GM21737 (cell line): ENCODE data around the gene LRRN2.
"Not testable (repeated sequence)": the region's sequence is repeated elsewhere in the genome, so short reads cannot be mapped to it uniquely, and the experiment has no call there.

Experiments used
- ATAC-seq: cut with Tn5 transposase; IDR thresholded peaks from one replicate; pipeline ENCODE4 v1.9.1; 2021; ENCODE audit warnings: mild to moderate bottlenecking, moderate library complexity; ENCODE audit not compliant: unreplicated experiment

The LRRN2 gene

DNA sequence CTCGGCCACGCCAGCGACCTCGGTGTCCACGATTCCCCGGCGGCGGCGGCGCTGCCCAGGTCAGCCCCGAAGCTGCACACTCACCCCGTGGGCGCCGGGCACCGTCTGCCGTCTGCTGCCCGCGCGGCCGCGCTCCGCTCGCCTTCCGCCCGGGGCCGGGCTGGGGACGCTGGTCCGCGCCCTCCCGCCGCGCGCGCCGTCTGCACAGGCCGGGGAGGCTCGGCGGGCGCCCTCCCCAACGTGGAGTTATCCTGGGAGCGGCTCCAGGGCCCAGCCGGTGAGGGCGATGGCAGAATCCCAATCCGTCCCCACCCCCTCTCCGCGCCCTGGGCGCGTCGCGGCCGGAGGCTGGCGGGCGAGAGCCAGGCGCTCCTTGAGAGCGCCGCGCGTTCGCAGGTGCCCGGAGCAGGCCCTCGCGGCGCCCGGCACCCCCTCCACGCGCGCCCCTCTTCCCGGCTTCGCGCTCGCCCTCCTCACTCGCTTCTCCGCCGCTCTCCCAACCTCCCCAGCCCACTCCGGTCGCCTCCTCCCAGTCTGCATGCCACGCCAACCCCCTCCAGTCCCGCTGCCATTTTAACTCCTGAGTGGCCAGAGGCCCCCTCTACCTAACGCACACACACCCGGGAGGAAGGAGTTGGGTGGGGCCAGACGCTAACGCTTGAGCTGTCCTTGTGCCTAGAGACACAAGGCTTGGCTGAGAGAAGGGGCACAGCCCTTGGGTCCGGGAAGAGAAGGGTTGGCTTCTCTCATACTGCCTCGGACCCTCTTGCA lies at the start of gene LRRN2:
Gene LRRN2 (minus strand): TSS at position 503 of the 771 bp plus-strand sequence. CDS start 65,746 bp downstream, outside the sequence.
- no peak for ATAC-seq

DNA sequence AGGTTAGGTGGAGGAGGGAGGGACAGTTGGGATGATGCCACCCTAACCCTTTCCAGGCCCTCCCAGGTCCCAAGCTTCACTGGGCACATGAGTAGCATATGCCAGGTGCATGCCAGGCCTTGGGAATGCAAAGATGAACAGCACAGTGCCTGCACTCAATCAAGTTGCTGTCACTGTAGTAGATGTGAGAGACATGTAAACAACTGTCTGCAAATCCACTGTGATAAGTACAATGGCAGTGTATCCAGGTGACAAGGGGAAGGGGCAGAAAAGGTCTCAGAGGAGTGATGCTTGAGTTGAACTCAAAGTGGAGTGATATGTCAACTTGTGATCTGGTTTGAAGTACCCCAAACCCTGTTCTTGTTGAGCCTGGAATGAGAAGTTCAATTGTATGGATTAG lies 49.5 kb upstream of the LRRN2 start:
- ATAC-seq = no peak

DNA sequence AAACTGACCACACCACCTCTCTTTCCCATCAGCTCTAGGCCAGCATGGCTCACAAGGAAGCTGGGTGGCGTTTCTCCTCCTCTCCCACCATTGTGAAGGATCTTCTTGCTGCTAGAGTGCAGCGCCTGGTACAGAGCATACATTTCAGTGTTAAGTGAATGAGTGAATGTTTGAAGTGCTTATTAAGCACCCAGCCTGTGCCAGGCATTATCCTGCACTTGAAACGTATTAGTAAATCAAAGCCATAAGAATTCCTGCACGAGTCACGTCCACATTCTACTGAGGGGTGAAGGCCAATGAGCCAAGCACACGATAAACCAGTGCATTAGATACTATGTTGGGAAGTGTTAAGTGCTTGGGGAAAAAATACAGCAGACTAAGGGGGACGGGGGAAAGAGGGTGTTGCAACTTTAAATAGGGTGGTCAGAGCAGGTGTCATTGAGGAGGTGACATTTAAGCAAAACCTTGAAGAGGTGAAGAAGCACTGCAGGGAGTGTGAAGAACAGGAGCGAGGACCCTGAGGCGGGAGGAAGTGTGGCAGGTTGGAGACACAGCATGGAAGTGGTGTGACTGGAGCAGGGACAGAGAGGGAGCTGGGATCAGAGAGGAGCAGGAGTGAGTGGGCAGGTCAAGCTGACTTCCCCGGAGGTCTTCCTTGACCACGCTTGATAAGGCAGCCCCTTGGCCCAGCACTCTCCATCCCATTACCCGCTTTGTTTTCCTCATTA lies 48.5 kb upstream of the LRRN2 start:
- ATAC-seq = no peak

DNA sequence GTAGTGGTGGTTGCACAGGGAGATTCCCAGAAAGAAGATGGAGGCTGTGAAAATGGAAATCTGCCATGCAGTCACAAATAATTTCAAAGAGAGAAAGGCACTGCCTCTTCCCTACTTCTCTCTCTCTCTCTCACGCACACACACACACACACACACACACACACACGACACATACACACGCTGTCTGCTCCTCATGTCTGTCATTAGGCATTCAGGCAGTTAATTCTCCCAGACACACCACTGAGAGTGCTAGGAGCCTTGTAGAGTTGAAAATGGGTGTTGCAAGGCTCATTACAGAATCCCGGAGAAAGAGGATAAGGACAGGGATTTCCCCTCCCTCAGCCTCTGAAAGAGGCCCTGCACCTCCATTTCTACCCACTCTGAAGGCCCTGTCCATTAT lies 47.8 kb upstream of the LRRN2 start:
- no peak for ATAC-seq

DNA sequence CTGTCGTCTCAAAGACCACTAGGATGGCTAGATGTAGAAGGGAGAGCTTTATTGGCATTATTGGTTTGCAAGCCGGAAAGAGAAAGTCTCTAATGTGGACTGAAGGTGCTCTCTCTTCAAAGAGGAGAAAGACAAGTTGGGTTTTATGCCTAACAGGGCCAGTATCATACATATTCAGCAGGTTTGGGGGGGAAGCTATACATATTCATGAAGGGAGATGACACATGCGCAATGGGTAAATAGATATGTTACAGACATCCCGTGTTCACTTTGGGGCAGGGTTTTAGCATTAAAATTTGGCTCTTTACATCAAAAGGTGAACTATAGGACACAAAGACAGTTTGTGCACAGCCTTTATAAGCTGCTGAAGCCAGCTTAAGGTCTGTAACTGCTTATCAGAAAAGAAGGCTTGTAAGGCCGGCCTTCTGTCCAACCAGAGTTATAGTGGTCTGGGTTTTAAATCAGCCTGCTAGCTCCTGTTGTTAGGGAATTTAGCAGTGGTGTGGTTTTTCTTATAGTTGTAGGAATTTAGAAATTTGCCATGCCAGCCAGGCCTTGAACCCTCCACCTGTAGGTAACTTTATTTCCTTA lies 46.5 kb upstream of the LRRN2 start:
- ATAC-seq = no peak

DNA sequence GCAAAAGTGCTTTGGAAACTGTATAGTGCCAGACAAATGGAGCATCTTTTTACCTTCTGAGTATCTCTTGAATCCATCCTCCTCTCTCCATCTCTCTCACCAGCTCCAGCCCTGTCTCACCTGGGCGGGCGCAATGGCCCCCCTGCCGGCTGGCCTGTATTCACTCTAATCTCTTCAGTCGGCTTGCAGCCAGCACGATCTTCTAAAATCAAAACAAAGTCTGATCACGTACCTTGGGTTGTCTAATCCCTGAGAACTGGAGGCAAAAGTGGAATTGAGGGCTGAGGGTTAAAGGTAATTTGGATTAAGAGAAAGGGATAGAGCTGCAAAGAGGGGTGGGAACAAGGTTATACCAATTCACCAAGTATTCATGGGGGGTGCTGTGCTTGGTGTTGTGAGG lies 46.0 kb upstream of the LRRN2 start:
- no peak for ATAC-seq

DNA sequence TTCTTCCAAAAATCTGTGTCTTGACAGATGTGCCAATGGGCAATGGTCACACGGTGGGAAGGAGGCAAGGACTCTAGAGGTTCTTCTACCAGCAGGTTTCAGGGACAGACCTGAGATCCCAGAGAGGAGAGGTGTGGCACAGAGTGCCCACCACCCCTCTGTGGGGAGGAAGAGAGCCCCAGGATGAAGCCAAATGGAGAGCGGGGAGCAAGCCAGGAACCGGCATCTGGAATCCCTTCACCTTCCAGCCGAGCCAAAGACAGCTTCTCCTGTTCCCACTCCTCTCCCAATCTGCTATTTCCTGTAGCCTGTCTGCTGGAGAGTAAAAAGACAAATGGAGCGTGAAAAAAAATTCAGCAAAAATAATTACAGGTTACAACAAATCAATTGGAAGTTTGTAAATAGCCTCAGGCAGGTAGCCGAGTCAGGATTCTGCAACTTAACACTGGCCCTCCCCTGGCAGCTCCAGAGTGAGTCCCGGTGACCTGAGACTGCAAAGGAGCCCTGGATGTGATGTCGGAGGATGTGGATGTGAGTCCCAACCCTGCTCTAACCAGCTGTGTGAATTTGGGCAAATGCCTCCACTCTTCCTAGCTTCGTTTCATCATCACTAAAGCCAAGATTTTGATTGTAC lies 45.4 kb upstream of the LRRN2 start:
- no peak for ATAC-seq

DNA sequence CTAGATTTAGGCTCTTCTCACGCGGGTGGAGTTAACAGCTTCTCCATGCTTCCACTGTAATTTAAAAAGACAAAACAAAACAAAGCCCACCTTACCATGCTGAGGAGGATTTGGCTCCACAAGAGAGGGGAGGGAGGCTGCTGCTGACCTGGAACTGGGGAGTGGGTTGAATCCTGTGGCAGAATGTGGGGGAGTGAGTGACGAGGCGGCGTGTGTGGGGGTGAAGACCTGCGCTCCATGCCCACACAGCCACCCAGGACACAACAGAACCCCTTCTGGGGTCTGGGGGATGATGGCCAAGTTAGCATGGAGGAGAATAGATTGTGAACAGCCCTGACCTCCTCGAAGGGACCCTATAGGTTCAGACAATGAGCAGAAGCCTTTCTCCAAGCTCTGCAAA lies 44.0 kb upstream of the LRRN2 start:
- ATAC-seq = no peak

DNA sequence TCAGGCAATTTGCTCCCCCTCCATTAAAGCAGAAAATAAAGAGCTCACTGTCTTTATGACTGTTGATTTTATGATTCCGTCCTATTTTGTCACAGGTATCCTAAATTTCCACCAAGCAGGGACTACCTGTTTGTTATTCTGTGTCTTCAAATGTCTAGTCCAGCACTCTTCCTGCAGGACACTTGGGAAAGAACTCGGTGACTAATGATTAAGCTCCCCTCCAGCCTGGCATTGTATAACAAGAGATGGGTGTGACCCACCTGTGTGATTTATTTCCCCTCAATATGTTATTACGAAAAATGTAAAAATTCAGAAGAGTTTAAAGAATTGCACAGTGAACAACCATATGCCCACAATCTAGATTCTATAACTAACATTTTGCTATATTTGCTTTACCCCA lies 42.9 kb upstream of the LRRN2 start:
- ATAC-seq = no peak

DNA sequence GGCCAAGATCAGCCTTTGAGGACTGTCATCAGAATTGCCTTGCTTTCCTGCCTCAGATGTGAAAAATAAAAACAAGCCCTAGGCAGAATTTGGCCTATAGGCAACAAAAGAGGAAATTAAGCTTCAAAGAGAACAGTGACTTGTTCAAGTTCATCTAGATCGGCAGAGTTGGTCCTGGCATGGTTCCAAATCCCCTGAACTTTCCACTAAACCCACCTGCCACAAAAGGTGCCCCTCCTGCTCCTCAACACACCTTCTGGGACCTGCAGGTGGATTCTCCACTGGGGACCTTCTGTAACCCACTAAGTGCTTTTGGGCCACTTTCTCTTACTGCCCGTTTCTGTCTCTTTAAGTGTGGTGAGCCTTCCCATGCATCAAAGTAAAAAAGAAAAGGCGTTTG lies 42.5 kb upstream of the LRRN2 start:
- no peak for ATAC-seq

DNA sequence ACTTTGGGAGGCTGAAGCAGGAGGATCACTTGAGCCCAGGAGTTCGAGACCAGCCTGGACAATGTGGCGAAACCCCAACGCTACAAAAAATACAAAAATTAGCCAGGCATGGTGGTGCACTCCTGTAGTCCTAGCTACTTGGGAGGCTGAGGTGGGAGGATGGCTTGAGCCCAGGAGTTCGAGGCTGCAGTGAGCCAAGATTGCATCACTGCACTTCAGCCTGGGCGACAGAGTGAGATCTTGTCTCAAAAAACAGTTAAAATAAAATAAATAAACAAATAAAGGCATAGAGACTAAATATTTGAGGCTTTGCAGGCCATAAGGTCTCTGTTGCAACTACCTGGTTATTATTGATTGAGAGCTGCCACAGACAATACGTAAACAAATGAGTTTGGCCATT lies 41.9 kb upstream of the LRRN2 start:
- ATAC-seq = not testable (repeated sequence)

DNA sequence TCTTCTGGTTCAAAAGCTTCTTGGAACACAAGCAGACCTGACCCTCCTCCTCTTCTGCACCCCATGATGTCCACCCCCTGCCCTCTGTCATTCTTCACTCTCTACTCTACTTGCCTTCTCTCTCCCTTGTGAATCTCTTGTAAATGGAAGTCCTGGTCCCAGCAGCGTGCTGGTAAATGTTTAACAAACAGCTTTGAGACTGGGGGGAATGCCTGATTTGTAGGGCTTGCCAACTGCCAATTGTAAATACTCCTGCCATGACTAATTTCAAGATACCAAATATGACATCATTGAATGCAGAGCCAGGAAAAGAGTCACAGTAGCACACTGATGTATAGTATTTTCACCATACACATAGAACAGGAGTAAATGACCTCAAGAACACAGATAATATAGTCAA lies 40.9 kb upstream of the LRRN2 start:
- no peak for ATAC-seq

DNA sequence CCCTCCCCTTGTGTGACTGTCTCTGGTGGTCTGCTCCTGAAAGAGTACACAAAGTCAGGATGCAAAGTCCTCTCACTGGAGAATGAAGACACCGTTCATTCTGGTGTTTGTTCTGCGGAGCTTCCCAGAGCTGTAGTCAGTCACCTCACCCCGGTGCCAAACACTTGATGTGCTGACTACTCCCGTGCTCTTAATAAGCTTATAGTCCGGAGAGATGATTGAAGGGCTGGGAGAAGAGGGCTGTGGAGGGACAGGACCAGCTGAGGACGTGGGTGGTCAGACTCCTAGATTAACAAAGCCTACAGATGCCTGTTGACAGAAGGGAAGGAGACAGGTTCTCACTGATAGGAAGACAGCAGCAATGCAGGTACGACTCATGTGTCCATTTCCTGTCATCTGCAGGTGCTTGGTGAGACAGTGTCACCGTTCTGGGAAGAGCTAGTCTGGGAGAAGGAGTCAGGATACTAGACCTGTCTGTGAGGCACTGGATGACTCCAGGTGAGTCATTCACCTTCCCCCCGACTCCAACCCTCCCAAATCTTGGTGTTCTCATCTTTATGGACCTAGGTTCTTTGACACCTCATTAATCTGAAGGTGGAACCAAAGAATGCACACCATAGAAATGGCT lies 40.4 kb upstream of the LRRN2 start:
- ATAC-seq = no peak

DNA sequence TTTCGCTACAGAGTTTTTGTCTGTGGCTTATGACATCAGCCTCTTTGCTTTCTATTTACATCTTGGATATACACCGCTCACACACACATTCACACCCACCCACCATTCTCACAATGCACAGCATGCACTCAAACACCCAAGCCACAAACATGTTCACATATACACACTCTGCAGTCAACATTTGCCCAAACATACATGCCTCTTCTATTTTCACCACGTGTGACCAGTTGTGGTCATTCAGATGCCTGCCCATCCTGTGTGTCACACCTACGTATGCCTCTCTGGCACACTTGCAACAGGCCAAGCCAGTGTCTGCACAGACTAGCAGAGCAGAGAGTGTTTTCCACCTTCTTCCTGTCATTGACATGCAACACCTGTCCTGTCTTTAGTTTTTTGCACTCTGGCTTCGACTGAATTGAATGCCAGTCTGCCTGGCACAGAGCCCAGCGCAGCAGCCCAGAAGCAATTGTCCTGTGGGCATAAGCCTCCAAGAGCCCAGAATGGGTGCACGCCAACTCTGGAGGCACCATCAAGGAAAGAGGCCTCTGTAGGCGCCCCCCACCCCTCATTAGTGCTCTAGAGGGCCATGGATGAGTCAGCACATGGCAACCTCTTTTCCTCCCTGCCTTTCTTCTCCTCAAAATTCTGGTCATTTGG lies 37.7 kb upstream of the LRRN2 start:
- ATAC-seq = no peak

DNA sequence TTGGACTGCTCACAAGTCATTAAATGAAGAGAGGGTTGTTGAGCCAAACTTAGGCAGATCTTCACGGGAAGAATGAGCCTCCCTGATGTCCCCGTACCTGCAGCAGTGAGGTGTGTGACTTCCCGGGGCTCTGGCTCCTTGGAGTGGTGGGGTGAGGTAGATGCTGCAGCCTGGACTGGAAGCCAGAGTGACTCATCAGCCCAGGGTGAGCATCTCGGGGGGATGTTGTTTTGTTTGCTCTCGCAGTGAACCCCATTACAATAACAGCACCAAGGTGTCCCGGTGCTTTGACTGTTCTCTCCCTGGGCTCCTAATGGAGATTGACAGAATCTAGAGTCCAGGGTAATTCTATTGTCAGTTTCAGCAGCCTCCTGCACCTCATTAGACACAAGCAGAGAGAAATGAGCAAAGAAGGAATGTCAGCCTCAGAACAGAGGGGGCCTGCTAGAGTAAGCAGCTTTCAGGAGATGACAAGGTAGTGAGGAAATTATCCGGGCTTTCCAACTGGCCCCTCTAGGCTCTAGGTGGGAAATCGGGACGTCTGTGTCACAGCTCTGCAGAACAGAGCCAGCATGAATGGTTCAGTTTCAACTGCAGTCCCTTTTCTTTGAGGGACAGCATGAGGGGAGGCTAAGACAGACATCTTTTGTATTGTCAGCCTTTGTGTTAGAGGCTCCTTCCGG lies 36.0 kb upstream of the LRRN2 start:
- ATAC-seq = no peak

DNA sequence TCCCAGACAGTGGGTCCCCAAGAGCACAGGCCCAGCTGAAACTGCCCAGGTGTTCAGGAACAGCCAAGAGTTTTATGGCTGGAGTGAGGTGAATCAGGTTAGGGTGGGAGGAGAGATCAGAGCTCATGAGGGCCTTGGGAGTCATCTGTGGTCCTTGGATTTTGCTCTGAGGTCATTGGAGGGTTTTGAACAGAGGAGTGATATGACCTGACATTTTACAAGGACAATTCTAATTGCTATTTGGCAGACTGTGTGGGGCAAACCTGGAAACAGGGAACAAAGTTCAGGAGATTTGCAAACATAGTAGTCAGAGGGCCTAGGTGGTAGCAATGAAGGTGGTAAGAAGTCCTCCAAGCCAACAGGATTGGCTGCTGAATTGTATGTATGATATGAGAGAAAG lies 31.1 kb upstream of the LRRN2 start:
- ATAC-seq = no peak

DNA sequence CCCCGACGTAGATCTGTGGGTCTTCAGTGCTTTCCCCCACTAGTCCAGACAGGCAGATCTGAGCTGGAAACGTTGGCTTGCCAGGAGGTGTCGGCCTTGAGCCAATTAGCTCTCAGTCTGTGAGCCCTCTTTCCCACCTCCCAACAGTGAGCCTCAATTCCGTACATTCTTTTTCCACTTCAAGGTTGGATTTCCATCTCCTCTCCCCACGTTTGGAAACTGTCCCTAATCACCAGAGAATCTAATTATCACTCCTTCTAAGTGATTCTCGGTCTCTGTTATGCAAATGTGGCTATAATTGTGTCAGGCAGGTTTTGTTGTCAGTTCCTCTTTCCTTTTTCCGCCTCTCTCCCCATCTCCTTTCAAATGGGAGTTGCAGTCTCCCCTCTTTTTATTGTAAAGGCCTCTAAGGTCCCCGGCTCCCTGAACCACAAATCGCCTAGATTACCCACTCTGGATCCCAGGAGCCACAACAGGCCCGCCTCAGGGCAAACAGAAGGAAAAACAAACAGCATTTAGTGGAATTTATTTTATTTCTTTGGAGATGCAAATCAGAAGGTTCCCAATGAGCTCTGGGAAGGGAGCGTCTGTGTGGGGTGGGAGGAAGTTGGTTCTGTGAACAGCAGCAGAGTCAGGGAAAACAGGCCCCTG lies 29.4 kb upstream of the LRRN2 start:
- no peak for ATAC-seq

DNA sequence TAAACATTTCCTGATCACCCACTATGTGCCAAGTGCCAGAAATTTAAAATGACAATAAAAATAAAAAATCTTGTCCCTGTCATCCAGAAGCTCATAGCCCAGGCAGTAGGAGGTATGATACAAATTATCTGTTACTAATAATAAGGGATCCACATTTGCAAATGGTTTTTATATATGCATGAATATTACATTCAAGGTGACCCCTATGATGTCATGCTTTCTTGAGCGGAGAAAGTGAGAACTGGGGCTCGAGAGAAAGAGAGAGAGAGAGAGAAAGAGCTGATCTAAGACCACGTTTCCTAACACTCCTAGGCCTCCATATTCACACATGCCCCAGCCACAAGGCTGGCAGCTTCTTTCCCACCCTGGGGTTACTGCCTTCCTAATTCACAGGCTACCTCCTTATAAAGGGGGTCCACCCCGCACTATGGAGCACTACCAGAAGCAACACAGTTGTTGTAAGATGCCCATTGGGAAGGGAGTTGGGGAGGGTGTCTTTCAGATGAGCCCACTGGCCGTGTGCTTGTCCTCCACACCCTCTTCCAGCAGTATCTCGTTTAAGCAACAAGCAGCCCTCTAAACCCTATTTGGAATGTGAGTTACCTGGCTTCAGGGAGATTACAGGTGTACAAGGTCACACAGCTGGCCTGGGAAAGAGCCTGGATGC lies 28.8 kb upstream of the LRRN2 start:
- ATAC-seq = no peak

DNA sequence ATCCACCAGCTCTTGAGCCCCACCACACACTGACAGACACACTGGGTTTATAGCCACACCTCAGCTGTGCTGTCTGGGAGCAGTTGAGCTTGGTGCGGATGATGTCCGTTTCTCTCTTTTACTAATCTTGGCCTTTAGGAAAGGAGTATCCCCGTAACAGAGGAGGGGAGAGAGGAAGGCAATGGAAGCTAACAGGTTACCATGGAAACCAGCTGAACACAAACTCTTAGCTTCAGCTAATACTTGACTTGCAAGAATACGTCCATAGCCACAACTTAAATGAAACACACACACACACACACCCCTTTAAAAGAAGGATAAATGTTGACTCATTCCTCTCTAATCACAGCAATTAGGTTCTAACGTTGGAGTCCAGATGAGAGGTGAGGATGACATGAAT lies 28.0 kb upstream of the LRRN2 start:
- ATAC-seq = no peak
